AML-193 (cell line): ENCODE results near the gene FSTL4.
"Not testable (repeated sequence)": the region's sequence is repeated elsewhere in the genome, so short reads cannot be mapped to it uniquely, and the experiment has no call there.

Source experiments
- DNase-seq, 2 experiments: peaks; one replicate each; lab custom pipeline; 2025; lab: John Stamatoyannopoulos, UW

Gene FSTL4

GRCh38 chr5:133222521-133222920, 389.8 kb downstream of the FSTL4 start:
- DNase-seq, result no peak

DNA sequence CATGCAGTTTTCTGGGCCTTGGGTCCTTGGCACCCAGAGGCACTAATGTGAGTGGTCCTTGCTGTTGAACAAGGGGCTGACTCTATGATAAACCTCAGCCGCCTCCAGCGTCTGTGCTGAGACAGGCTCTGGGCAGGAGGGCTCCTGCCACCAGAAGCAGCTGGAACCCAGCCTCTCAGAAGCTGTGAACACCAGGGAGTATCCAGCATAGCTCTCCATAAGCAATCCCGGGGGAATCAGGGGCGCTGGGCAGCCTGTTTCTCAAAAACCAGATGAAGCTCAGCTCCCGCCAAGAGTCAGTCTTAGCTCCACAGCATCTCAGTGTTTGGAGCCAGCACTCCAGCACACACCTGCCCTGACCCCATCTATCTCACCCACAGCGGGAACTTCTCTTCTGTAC, 390.3 kb downstream of the FSTL4 start:
- no peak for DNase-seq

DNA sequence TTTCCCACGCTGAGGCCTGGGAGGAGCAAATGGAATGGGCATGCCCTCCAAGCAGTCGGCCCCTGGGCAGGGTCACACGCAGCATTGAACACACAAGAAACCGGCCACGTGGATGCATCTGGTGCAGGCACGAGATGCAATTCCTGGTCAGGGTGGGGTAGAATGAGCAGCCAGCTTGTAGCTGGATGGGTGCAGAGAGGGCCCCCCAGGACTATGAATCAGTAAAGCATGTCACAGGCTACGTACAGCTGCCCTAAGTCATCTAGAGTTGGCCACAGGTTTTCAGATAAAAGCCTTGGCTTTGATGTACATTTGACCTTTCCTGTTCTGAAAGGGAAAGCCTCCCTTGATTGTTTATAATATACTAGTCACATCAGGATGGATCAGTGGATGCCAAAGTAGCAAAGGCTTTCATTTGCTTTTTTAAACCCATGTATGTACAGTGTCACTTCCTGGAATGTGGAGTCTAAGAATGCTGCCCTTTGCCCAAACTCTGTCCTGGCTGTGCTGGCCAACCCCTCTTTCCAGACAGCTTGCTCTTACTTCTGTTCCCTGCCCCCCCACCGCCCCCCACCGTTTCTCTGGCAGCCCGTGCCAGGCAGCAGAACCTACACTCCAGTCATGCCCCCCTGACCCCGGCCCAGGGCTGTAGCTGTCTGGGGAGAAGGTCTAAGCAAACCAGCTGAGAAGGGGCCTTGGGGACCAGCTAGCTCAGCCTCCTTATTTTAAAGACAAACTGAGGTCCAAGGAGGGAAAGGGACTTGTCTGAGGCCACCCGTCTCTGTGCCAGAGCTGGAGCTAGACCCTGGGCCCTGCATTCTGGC, 391.3 kb downstream of the FSTL4 start:
- no peak for DNase-seq

- no peak for DNase-seq
These were observed 393.0 kb downstream of the FSTL4 start for GRCh38 chr5:133219296-133219695.

DNA sequence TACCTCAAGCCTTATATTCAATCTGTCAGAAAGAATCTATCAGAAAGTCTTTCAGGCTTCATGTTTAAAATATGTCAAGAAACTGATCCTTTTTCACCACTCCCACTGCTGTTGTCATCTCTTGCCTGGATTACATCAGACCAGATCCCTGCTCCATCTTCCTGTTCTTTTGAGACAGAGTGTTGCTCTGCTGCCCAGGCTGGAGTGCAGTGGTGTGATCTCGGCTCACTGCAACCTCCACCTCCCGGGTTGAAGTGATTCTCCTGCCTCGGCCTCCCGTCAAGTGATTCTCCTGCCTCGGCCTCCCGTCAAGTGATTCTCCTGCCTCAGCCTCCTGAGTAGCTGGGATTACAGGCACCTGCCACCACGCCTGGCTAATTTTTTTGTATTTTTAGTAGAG, 396.2 kb downstream of the FSTL4 start:
- not testable (repeated sequence) for DNase-seq

- no peak for DNase-seq
These were observed 398.1 kb downstream of the FSTL4 start for GRCh38 chr5:133214153-133214820.

DNA sequence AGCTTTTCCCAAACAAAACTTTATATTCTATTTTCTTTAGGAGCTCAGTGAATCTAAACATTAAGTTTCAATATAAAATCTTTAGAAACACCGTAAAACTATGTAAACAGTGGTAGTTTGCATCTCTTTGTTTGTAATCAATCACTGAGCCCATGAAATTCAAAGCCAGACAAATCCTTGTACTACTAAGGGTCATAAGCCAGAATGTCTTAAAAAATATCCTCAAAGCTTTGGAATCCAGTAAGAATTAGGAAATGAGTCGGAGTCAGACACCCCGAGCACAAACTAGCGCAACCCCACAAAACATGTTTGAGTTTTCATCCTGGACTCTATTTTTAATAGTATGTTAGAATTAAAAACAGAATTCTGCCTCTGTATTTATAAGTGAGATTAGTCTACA, 406.7 kb downstream of the FSTL4 start:
- no peak for DNase-seq

DNA sequence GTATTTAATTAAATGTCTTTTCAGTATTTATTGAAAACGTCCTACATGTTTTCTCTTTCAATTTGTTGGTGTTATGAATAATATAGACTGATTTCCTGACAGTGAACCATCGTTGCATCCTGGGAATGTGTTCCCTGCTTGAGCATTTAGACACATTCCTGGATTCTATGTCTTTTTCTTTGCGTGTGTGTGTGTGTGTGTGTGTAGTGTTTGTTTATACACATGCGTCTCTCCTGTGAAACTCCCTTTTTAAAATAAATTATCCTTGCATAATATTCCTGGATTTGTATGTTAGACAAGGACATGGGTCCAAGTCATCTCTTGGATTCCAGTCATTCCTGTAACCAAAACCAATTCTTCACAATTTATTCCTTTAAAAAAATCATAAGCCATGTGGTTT, 407.1 kb downstream of the FSTL4 start:
- no peak for DNase-seq

DNA sequence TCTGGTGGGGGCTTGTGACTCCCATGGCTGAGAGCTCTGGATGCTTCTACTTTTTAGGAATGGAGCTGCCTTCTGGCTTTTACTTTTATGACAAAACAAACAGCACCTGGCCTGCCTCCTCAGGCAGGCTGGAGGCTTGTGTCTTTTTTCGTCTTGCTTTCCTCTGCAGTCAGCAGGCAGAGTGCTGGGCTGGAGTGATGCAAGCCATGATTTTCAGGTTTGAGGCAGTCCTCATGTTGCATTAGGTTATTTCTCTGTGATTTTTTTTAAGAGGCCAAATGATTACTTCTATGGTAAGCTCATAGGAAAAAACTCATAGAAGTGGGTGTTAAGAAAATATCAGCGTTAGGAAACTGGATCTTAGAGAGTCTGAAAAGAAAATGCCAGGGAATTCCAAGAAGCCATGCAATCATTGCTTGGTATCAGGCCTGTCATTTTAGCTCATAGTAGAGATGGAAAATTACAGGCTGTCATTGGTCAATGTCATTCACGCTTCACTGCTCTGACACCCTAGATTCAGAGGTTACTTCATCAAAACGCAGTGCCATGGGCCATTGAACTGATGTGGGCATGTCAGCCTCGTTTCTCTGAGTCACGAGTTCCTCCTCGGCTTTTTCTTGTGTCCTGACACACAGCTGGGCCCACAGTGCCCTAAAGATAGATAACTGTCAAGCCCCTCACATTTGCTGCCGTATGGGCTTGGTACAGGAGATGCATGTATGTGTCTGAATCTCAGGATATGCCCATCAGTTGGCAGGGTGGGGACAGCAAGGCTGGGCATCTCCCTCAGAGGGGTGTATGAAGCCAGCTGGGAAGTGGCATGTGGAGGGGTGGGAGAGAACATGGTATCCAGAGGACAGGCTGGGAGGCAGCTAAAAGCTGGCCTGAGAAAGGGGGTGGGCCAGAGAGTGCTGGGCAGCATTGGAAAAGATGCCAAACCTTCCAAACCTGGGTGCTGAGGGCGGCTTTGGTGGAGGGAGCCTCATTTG, 408.7 kb downstream of the FSTL4 start:
- DNase-seq, result no peak

DNA sequence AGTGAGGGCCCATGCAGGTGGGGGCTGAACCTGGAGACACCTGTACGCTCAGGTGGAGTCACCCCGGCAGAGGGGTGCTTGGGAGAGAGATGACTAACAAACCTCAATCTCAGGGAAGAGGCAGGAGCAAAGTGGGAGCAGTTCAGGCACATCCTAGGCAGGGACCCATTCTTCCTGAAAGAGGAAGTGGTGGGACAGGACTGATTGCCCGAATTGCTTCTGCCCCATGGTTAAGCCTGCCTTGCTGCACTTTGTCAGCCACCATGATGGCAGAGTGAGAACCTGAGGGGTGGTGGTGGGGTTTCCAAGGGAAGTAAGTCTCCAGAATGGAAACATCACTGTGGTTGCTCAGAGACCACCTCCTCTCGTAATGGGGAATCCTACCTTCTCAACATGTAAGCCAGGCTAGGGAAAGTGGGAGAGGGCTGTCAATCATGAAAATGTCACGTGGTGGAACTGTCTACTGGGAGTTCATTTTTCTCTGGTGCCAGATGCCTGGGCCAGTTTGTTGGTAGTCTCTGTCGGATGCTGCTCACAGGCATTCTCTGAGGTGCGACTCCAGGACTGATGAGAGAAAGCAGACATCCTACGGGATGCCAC, 410.2 kb downstream of the FSTL4 start:
- no peak for DNase-seq

- no peak for DNase-seq
These were observed 411.0 kb downstream of the FSTL4 start for GRCh38 chr5:133201310-133201709.

- DNase-seq, result no peak
These were observed 412.1 kb downstream of the FSTL4 start for GRCh38 chr5:133200256-133200655.

GRCh38 chr5:133199417-133200178, 412.7 kb downstream of the FSTL4 start:
- no peak for DNase-seq

DNA sequence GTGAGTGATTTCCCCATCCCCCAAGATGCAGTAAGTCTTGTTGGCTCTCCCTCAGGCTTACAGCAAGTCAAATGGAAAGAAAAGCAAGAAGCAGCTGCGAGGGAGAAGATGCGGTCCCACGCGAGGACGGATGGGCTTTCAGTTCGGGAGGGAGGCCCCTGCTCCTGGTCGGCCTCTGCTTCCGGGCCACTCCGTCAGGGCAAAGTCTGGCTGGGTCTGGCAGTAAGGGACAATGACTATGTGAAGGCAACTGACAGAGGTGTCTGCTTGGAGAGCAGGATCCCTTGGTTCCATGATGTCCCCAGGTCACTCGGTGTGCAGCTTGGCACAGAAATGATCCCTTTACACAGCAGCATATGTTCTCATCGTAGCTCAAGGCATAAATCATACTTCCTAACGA, 413.8 kb downstream of the FSTL4 start:
- no peak for DNase-seq

DNA sequence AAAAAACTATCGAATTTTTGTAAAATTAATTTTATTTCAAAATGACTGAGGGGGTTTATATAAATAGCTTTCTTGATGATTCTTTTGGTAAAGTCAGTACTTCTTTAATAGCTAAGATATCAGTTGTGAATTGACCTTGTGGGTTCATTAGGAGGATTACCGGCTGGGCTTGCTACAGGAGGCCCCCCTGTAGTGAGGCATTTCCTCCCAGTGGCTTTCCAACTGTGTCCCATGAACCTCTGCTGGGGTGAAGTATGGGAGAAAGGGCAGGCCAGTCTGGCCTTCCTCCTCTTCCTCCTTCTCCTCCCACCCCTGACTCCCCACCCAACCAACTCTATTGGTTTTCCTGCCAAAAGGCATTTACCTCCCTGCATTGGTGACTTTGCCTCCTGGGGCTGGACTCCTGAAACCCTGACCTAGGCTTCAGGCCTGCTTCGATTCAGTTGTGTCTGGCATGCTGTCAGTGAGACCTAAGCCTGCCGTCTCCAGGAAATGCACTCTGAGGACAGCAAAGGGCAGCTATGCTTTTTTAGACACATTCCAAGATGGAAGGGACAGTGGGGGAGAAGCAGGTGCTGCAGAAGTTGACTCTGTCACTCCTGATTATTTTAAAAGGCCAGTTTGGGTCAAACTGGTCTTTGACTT, 415.8 kb downstream of the FSTL4 start:
- no peak for DNase-seq

DNA sequence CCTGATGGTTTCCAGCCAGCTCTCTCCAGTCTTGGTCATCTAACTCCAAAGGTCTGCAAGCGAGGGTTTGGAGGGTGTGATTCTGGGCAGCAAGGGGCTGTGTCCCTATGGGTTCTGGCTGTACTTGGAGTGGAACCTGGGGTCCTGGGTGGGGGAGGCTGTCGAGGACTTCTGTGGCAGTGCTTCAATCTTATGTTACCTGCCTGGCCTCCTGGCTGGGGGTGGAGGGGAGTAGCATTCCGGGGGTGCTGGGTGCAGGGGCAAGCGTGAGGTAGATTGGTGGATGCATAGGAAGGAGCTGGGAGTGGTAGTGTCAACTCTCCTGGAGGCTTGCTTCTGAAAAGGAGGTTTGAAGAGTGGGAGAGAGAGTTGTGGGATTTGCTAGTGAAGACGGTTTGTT, 417.1 kb downstream of the FSTL4 start:
- DNase-seq, result no peak

DNA sequence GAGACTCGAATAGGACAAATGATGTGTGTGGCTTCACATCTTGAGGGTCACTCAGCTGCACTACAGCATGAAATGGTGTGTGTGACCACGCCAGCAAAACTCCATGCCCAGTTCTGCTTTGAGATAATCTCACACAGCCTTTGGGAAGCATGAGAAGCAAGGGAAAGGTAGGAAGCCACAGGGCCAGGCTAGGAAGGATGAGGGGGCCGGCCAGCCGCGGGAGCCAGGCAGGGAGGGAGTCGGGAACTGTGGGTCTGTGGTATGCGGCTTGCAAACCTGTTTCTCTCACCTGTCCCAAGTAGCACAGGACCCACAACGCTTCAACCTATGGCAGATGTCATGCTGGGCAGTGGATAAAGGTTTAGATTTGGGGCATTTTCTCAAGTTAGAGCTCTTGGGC, 418.5 kb downstream of the FSTL4 start:
- no peak for DNase-seq

- DNase-seq, result no peak
These were observed 419.6 kb downstream of the FSTL4 start for GRCh38 chr5:133192716-133193115.

GRCh38 chr5:133189881-133190280, 422.5 kb downstream of the FSTL4 start:
- no peak for DNase-seq

DNA sequence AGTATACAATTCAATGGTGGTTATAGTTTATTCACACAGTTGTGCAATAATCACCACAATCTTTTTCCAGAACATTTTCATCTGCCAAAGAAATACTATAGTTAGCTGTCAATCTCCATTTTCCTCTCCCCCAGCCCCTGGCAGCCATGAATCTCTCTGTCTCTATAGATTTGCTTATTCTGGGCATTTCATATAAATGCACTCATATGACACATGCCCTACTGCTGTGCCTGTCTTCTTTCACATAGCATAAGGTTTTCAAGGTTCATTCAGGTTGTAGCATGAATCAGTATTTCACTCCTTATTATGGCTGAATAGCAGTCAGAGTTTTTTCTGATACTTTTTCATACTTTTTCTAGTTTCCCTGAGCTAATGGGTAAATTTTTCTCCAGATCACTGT, 432.9 kb downstream of the FSTL4 start:
- no peak for DNase-seq
